GM13976 (cell line): ENCODE data around the gene ANTKMT.

Experiments
- DNase-seq: peaks from one replicate; pipeline ENCODE4 v3.0.0; 2012; ENCODE audit warnings: low spot score
- CTCF ChIP-seq: IDR thresholded peaks from 2 replicates; pipeline ENCODE4 v1.5.1; 2012; ENCODE audit warnings: borderline replicate concordance, mild to moderate bottlenecking; ENCODE audit not compliant: insufficient read depth; ENCODE audit errors: extremely low read depth, missing control alignments, control extremely low read depth
- in situ Hi-C: fragments of 300-500 bp; cut with MboI; formaldehyde crosslinking; loops from one replicate; pipeline ENCODE4 v1.12.0; 2022; ENCODE audit warnings: low sequenced_read_pairs, mixed read lengths, inconsistent platforms; ENCODE audit not compliant: unreplicated experiment

Gene ANTKMT

GRCh38 chr16:682493-683395, 38.2 kb upstream of the ANTKMT start:
- in situ Hi-C loops = no loop called here
- no peak for TF ChIP-seq CTCF
- DNase-seq = no peak

- TF ChIP-seq CTCF = no peak
- in situ Hi-C loops = no loop called here
- no peak for DNase-seq
These were observed 37.4 kb upstream of the ANTKMT start for GRCh38 chr16:683396-684070.

GRCh38 chr16:684071-684794, 36.7 kb upstream of the ANTKMT start, which contains the start of gene JMJD8:
Gene JMJD8, minus strand, starts transcription at chr16:684334. Its CDS starts 15 bp downstream, at chr16:684319.
- TF ChIP-seq CTCF = no peak
- in situ Hi-C loops = no loop called here
- DNase-seq = peak; percentile 99

GRCh38 chr16:684961-685696, 35.8 kb upstream of the ANTKMT start:
- DNase-seq = no peak
- in situ Hi-C loops = no loop called here
- TF ChIP-seq CTCF = no peak

GRCh38 chr16:685967-686366, 35.0 kb upstream of the ANTKMT start:
- no peak for DNase-seq
- in situ Hi-C loops = no loop called here
- peak; percentile 38 for TF ChIP-seq CTCF
